ENCODE measurements around the gene RASGRP4.

GRCh38 chr19:38451036-38451435 lies 25.0 kb upstream of the RASGRP4 start:
- TF ChIP-seq CTCF (IDR thresholded peaks at IDR 0.05) (no peak), POLR2A (IDR thresholded peaks at IDR 0.05) (no peak)

All from breast epithelium (tissue), 3 donors.